ENCODE data around the gene HERC2.

The HERC2 gene

DNA sequence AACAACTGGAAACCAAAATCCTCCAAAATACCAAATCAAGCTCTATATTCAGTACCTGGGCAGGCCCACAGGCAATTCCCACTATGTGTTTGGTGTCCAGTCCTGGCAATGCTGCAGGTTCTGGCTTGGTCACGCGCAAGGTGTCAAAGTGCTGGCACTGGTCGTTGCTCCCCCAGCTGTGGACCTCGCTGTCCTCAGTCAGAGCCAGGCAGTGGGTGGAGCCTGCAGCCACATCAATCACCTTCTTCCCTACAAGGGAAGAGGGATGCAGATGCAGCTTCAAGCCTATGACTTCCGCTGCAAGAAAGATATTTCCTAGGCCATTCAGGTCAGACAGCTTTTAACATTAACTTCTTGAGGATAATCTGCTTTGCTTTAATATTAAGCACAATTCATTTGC, 61.3 kb downstream of the HERC2 start:
- Histone ChIP-seq H3K4me3 (IDR thresholded peaks at IDR 0.05; ENCODE audit: insufficient read depth, low read depth, low read length) (no peak overlapping the region), H3K9ac (no peak overlapping the region), H3K4me1 (ENCODE audit: low read depth, poor library complexity, severe bottlenecking) (no peaks in the 10 kb centered on the region), H2AFZ (ENCODE audit: low read depth) (no peak overlapping the region), H3K4me2 (no peak overlapping the region), H3K27ac (no peak overlapping the region), H3K36me3 (ENCODE audit: insufficient read depth) (no peaks in the 10 kb centered on the region), H4K20me1 (ENCODE audit: insufficient read depth) (no peaks in the 10 kb centered on the region), H3K27me3 (ENCODE audit: insufficient read depth, low read depth) (no peaks in the 10 kb centered on the region), H3K79me2 (ENCODE audit: insufficient read depth, low read depth) (no peaks in the 10 kb centered on the region)
- no peak for TF ChIP-seq CTCF (conservative IDR thresholded peaks at IDR 0.05; ENCODE audit: low read depth, low read length)

DNA sequence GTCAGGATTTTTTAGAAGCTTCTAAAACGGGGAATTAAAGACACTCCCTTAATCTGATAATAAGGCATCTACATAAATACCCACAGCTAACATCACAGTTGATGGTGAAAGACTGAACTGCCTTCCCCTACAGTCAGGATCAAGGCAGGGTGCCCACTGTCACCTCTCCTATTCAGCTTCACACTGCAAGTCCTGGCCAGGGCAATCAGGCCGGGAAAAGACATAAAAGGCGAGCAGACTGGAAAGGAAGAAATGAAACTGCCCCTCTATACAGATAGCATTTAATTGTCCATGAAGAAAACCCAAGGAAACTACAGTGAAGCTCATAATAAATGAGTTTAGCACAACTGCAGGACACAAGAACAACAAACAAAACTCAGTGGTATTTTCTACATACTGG, 61.7 kb downstream of the HERC2 start:
- Histone ChIP-seq H3K27ac (no peak overlapping the region), H3K4me3 (IDR thresholded peaks at IDR 0.05; ENCODE audit: insufficient read depth, low read depth, low read length) (no peak overlapping the region), H2AFZ (ENCODE audit: low read depth) (no peak overlapping the region), H3K9ac (no peak overlapping the region), H3K79me2 (ENCODE audit: insufficient read depth, low read depth) (no peaks in the 10 kb centered on the region), H3K36me3 (ENCODE audit: insufficient read depth) (no peaks in the 10 kb centered on the region), H3K4me2 (no peak overlapping the region), H3K27me3 (ENCODE audit: insufficient read depth, low read depth) (no peaks in the 10 kb centered on the region), H3K4me1 (ENCODE audit: low read depth, poor library complexity, severe bottlenecking) (no peaks in the 10 kb centered on the region), H4K20me1 (ENCODE audit: insufficient read depth) (no peaks in the 10 kb centered on the region)
- TF ChIP-seq CTCF (conservative IDR thresholded peaks at IDR 0.05; ENCODE audit: low read depth, low read length), result no peak

- no peaks in the 10 kb centered on the region for H3K4me1 ChIP-seq (ENCODE audit: low read depth, poor library complexity, severe bottlenecking)
- H3K9ac ChIP-seq, result no peak overlapping the region
- no peaks in the 10 kb centered on the region for H4K20me1 ChIP-seq (ENCODE audit: insufficient read depth)
- no peak overlapping the region for H3K27ac ChIP-seq
- H3K79me2 ChIP-seq (ENCODE audit: insufficient read depth, low read depth), result no peaks in the 10 kb centered on the region
- H3K27me3 ChIP-seq (ENCODE audit: insufficient read depth, low read depth), result no peaks in the 10 kb centered on the region
- H2AFZ ChIP-seq (ENCODE audit: low read depth), result no peak overlapping the region
- H3K36me3 ChIP-seq (ENCODE audit: insufficient read depth), result no peaks in the 10 kb centered on the region; the same call in 1 of the 2 replicates
- no peak overlapping the region for H3K4me3 ChIP-seq (IDR thresholded peaks at IDR 0.05; ENCODE audit: insufficient read depth, low read depth, low read length)
- TF ChIP-seq CTCF (conservative IDR thresholded peaks at IDR 0.05; ENCODE audit: low read depth, low read length), result no peak
- H3K4me2 ChIP-seq, result no peak overlapping the region
Observed at GRCh38 chr15:28255965-28256364, 66.0 kb downstream of the HERC2 start.

- H3K27me3 ChIP-seq (ENCODE audit: insufficient read depth, low read depth), result no peaks in the 10 kb centered on the region
- no peak overlapping the region for H3K27ac ChIP-seq
- H3K4me2 ChIP-seq, result no peak overlapping the region
- no peak for TF ChIP-seq CTCF (conservative IDR thresholded peaks at IDR 0.05; ENCODE audit: low read depth, low read length)
- no peaks in the 10 kb centered on the region for H3K79me2 ChIP-seq (ENCODE audit: insufficient read depth, low read depth)
- no peak overlapping the region for H3K9ac ChIP-seq
- no peaks in the 10 kb centered on the region for H3K4me1 ChIP-seq (ENCODE audit: low read depth, poor library complexity, severe bottlenecking)
- no peak overlapping the region for H2AFZ ChIP-seq (ENCODE audit: low read depth)
- H3K36me3 ChIP-seq (ENCODE audit: insufficient read depth), result peaks cover 3% of the 10 kb centered on the region; the same call in 1 of the 2 replicates
- no peak overlapping the region for H3K4me3 ChIP-seq (IDR thresholded peaks at IDR 0.05; ENCODE audit: insufficient read depth, low read depth, low read length)
- no peaks in the 10 kb centered on the region for H4K20me1 ChIP-seq (ENCODE audit: insufficient read depth)
Observed at GRCh38 chr15:28252831-28253230, 69.1 kb downstream of the HERC2 start.

Data from KMS-11 (cell line).